Skeletal muscle tissue (tissue), 4 donors: ENCODE measurements around the gene TMEM163. TPM values are rescaled to one million over a fixed set of nuclear protein-coding genes. Genes with fewer than 3 reads are reported as not detected.

Source experiments
- H3K27ac ChIP-seq: one replicate; pipeline ENCODE4 v1.7.0; 2013; ENCODE audit warnings: mild to moderate bottlenecking, low read depth, low read length, inconsistent platforms
- H3K27me3 ChIP-seq, 3 donors: one replicate each; pipeline ENCODE4 v1.7.0; 2013; ENCODE audit warnings: low read length in 3 of 3; ENCODE audit not compliant: control insufficient read depth in 3 of 3, insufficient read depth in 3 of 3
- H3K36me3 ChIP-seq, 3 donors: one replicate each; pipeline ENCODE4 v1.7.0; 2013; ENCODE audit warnings: low read length in 3 of 3; ENCODE audit not compliant: control insufficient read depth in 3 of 3, insufficient read depth in 3 of 3
- H3K4me1 ChIP-seq, 3 donors: one replicate each; pipeline ENCODE4 v1.7.0; 2013; ENCODE audit warnings: low read length in 3 of 3, mild to moderate bottlenecking in 3 of 3; ENCODE audit not compliant: control insufficient read depth in 3 of 3, insufficient read depth in 3 of 3
- H3K4me3 ChIP-seq, 3 donors: one replicate each; pipeline ENCODE4 v1.7.0; 2013; ENCODE audit warnings: low read length in 3 of 3
- H3K9ac ChIP-seq, 3 donors: one replicate each; pipeline ENCODE4 v1.7.0; 2013; ENCODE audit warnings: low read length in 3 of 3, mild to moderate bottlenecking in 3 of 3, moderate library complexity in 2 of 3, low read depth in 1 of 3
- H3K9me3 ChIP-seq, 3 donors: one replicate each; pipeline ENCODE4 v1.7.0; 2013; ENCODE audit warnings: low read length in 3 of 3; ENCODE audit not compliant: control insufficient read depth in 3 of 3
- total RNA-seq: library from RNA; depleted of rRNA; stranded (reverse); fragments of >200 nt; gene quantifications from one replicate; pipeline ENCODE4 v1.2.3, GENCODE V29; 2014
- donor health status: Osteomylitis.

The TMEM163 gene
- total RNA-seq, 1 donor from 2014 or later = 1.0 TPM

- no peak overlapping the region for H3K4me3 ChIP-seq
- H3K9ac ChIP-seq = no peak overlapping the region
- no peaks in the 10 kb centered on the region for H3K4me1 ChIP-seq
- H3K27ac ChIP-seq = no peak overlapping the region
- H3K27me3 ChIP-seq = peaks cover 0 to 3% (median 0%) of the 10 kb centered on the region in 3 donors
- H3K9me3 ChIP-seq = no peaks in the 10 kb centered on the region
- no peaks in the 10 kb centered on the region for H3K36me3 ChIP-seq
Observed at GRCh38 chr2:134504586-134505336, 214.0 kb downstream of the TMEM163 start.

- no peaks in the 10 kb centered on the region for H3K36me3 ChIP-seq
- no peak overlapping the region for H3K9ac ChIP-seq
- H3K27ac ChIP-seq = no peak overlapping the region
- H3K4me1 ChIP-seq = no peaks in the 10 kb centered on the region
- H3K9me3 ChIP-seq = no peaks in the 10 kb centered on the region
- H3K27me3 ChIP-seq = peaks cover 0 to 3% (median 0%) of the 10 kb centered on the region in 3 donors
- no peak overlapping the region for H3K4me3 ChIP-seq
Observed at GRCh38 chr2:134502104-134502503, 216.7 kb downstream of the TMEM163 start.

GRCh38 chr2:134501476-134502091 lies 217.2 kb downstream of the TMEM163 start:
- no peaks in the 10 kb centered on the region for H3K4me1 ChIP-seq
- no peak overlapping the region for H3K27ac ChIP-seq
- no peak overlapping the region for H3K9ac ChIP-seq
- peaks cover 0 to 3% (median 0%) of the 10 kb centered on the region in 3 donors for H3K27me3 ChIP-seq
- H3K9me3 ChIP-seq = no peaks in the 10 kb centered on the region
- no peak overlapping the region for H3K4me3 ChIP-seq
- H3K36me3 ChIP-seq = no peaks in the 10 kb centered on the region

- no peak overlapping the region for H3K4me3 ChIP-seq
- no peak overlapping the region for H3K27ac ChIP-seq
- no peaks in the 10 kb centered on the region for H3K36me3 ChIP-seq
- H3K9ac ChIP-seq = no peak overlapping the region
- no peaks in the 10 kb centered on the region for H3K9me3 ChIP-seq
- peaks cover 0 to 3% (median 0%) of the 10 kb centered on the region in 3 donors for H3K27me3 ChIP-seq
- no peaks in the 10 kb centered on the region for H3K4me1 ChIP-seq
Observed at GRCh38 chr2:134500211-134500935, 218.4 kb downstream of the TMEM163 start.

- Histone ChIP-seq H3K36me3 (no peaks in the 10 kb centered on the region), H3K27ac (no peak overlapping the region), H3K4me1 (no peaks in the 10 kb centered on the region), H3K9ac (no peak overlapping the region), H3K9me3 (no peaks in the 10 kb centered on the region), H3K27me3 (peaks cover under 1 to 3% (median 2%) of the 10 kb centered on the region in 3 donors), H3K4me3 (no peak overlapping the region)
Observed at GRCh38 chr2:134499307-134499926, 219.4 kb downstream of the TMEM163 start.

- H3K4me3 ChIP-seq = no peak overlapping the region
- no peak overlapping the region for H3K27ac ChIP-seq
- no peak overlapping the region for H3K9ac ChIP-seq
- peaks cover 0 to 3% (median 2%) of the 10 kb centered on the region in 3 donors for H3K27me3 ChIP-seq
- no peaks in the 10 kb centered on the region for H3K9me3 ChIP-seq
- H3K4me1 ChIP-seq = no peaks in the 10 kb centered on the region
- H3K36me3 ChIP-seq = no peaks in the 10 kb centered on the region
Observed at GRCh38 chr2:134498654-134499053, 220.1 kb downstream of the TMEM163 start.

- H3K9me3 ChIP-seq = no peaks in the 10 kb centered on the region
- no peak overlapping the region for H3K4me3 ChIP-seq
- no peaks in the 10 kb centered on the region for H3K36me3 ChIP-seq
- H3K9ac ChIP-seq = no peak overlapping the region
- H3K4me1 ChIP-seq = no peaks in the 10 kb centered on the region
- no peak overlapping the region for H3K27ac ChIP-seq
- peaks cover 3 to 7% (median 4%) of the 10 kb centered on the region in 3 donors for H3K27me3 ChIP-seq
Observed at GRCh38 chr2:134493797-134494196, 225.0 kb downstream of the TMEM163 start.

- H3K27ac ChIP-seq = no peak overlapping the region
Observed at GRCh38 chr2:134491771-134492441, 226.9 kb downstream of the TMEM163 start.

GRCh38 chr2:134491022-134491421 lies 227.8 kb downstream of the TMEM163 start:
- Histone ChIP-seq H3K4me3 (no peak overlapping the region), H3K36me3 (no peaks in the 10 kb centered on the region), H3K27ac (no peak overlapping the region), H3K9ac (no peak overlapping the region), H3K27me3 (peaks cover 3 to 7% (median 4%) of the 10 kb centered on the region in 3 donors), H3K9me3 (no peaks in the 10 kb centered on the region), H3K4me1 (no peaks in the 10 kb centered on the region)

More at GRCh38 chr2:134491771-134492441, 226.9 kb downstream of the TMEM163 start:
- Histone ChIP-seq H3K9me3 (no peaks in the 10 kb centered on the region), H3K4me3 (no peak overlapping the region), H3K27me3 (peaks cover 3 to 7% (median 4%) of the 10 kb centered on the region in 3 donors), H3K36me3 (no peaks in the 10 kb centered on the region), H3K9ac (no peak overlapping the region), H3K4me1 (no peaks in the 10 kb centered on the region)
